GM12873 (cell line): ENCODE measurements around the gene NOL4L.

Experiments
- CTCF ChIP-seq: IDR thresholded peaks from 2 replicates; pipeline ENCODE4 v1.5.1; 2012; ENCODE audit warnings: low read depth, mild to moderate bottlenecking, moderate library complexity, low read length, control low read depth; ENCODE audit not compliant: insufficient read depth; ENCODE audit errors: missing control alignments

NOL4L gene

GRCh38 chr20:32607727-32608663, 22.9 kb upstream of the NOL4L start:
- no peak for TF ChIP-seq CTCF

GRCh38 chr20:32607324-32607723, 22.2 kb upstream of the NOL4L start:
- no peak for TF ChIP-seq CTCF

GRCh38 chr20:32606790-32607189, 21.7 kb upstream of the NOL4L start:
- TF ChIP-seq CTCF: no peak

- no peak for TF ChIP-seq CTCF
Measured at GRCh38 chr20:32606107-32606506, 21.0 kb upstream of the NOL4L start.

GRCh38 chr20:32605167-32605656, 20.1 kb upstream of the NOL4L start:
- TF ChIP-seq CTCF: no peak

GRCh38 chr20:32603046-32603726, 18.1 kb upstream of the NOL4L start:
- no peak for TF ChIP-seq CTCF

- no peak for TF ChIP-seq CTCF
Measured at GRCh38 chr20:32602273-32602672, 17.1 kb upstream of the NOL4L start.
